Fibroblast of skin of left quadriceps (primary cell): Measurements from ENCODE around the gene RBP4.

ENCODE experiments used
- DNase-seq, 2 experiments: peaks; one replicate each; pipeline ENCODE4 v3.0.0-alpha.2; 2013; ENCODE audit warnings: low read depth in 2 of 2

RBP4 gene

DNA sequence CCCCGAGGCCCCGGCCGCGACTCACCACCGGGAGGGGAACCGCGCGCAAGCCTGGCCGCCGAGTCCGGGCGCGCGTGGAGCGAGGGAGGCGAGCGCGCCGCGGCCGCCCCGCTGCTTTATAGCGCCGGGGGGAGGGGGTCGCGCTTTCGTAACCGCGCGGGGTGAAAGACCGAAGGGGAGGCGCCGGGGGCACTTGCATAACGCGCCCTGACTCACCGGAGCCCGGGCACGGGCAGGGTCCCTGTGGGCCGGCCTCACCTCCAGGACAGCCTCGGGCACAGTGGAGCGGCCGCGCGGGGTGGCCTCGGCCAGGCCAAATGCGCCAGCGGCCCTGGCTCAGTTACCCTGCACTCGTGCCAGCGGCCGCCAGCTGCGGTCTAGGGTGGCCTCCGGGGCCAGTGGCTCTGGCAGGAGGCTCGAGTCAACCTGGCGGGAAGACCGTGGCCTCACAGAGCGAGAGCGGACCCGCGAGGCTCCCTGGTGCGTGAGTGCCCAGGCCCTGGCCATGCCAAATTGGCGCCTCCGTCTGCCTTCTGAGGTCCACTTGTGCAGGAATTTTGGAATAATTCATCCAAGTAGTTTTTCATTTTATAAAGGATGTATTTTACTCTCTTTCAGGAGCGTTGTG lies at the start of gene RBP4:
Gene RBP4 (minus strand): TSS at position 90 of the 628 bp plus-strand sequence. CDS start 207 bp downstream, outside the sequence.
- no peak for DNase-seq

DNA sequence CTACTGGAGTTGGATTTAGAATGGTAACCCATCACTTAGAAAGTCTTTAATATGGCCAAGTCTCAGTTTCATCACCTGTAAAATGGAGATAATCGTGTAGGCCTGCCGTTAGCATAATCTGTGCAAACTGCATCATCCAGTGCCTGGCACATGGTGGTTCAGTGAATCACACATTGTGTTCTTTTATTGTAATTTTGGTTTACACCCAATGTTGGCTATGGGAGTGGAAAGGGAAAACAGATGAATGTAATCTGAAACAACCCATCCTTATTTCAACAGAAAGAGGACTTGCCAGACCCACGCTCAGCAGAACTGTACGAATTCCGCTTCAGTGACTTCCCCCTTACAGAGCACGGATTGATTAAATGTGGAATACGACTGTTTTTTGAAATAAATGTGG lies 38.8 kb upstream of the RBP4 start:
- DNase-seq: no peak

DNA sequence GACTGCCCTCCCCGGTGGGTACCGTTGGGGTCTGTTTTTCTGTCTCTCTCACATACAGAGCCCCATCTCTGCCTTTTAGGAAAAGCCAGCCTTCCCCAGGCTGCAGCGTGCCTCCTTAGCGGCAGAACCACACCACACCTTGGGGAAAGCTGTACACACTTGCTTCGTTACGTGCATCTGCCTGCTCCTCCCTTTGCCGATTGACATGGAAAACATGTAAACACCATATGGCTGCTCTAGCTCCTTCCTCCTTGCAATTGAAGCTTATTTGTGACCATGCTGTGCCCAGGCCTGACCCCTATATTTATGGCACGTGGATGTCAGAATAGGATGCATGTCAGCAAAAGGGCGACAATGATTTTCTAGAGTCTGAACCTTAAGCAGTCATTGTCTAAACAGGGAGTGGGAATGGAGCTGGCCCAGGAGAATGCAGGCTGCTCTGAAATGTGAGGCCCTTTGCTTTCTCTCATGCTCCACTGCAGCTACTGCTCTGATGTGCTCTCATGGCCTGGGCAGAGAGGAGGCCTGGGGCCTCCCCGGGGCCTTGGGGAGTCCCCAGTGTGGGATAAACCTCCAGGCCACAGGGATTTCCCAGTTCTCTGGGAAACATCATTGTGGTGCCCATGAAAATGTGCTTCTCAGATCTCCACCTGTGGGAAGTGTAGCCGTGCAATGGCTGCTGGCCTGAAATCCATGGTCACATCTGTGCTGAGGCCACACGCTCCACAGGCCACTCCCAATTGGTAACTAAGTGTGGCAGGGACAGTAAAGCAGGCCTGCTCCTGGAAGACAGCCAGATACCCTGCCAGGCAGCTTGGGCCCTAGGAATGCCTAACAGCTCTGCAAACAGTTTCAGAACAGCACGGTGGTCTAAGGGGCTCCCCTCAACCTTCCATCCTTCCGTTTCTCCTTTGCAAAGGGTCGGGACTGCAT lies 29.9 kb upstream of the RBP4 start:
- no peak for DNase-seq

DNA sequence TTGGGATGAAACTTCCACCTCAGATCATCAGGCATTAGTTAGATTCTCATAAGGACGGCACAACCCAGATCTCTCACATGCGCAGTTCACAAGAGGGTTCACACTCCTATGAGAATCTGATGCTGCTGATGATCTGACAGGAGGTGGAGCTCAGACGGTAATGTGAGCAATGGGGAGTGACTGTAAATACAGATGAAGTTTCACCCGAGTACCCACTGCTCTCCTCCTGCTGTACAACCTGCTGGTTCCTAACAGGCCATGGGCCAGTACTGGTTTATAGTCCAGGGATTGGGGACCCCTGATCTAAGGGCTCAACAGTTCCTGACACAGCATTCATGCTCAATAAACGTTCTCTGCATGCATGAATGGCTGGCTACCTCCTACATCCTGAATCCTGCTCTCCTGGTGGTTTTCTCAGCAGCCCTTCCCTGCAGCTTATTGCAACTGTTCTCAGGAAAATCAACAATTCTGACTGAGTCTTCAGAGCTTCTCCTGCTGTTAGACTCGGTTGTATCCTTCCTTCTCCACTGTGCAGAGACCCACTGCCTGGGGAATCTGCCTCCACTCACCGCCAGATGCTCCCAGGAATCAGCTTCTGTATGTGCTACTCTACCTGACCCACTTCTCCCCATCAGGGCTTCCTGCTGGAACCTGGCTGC lies 28.7 kb upstream of the RBP4 start:
- DNase-seq: no peak

- no peak for DNase-seq
Measured at GRCh38 chr10:93628858-93629257, 27.8 kb upstream of the RBP4 start.

DNA sequence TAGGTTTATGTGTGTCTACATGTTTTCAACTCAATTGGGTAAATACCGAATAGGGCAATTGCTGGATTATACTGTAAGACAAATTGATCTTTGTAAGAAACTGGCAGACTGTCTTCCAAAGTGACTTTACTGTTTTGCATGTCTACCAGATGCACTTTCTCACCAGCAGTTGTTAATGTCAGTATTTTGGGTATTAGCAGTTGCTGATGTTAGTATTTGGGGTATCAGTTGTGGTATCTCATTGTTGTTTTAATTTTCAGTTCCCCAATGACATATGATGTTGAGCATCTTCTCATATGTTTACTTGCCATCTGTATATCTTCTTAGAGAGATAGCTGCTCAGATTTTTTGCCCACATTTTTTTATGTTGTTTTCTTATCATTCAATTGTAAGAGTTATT lies 21.9 kb upstream of the RBP4 start:
- DNase-seq: no peak

GRCh38 chr10:93620925-93621324 lies 19.9 kb upstream of the RBP4 start:
- DNase-seq: no peak

GRCh38 chr10:93615576-93616235 lies 14.7 kb upstream of the RBP4 start:
- DNase-seq: no peak

GRCh38 chr10:93614101-93614825 lies 13.2 kb upstream of the RBP4 start:
- DNase-seq: no peak

- DNase-seq: no peak
Measured at GRCh38 chr10:93613126-93613525, 12.1 kb upstream of the RBP4 start.

DNA sequence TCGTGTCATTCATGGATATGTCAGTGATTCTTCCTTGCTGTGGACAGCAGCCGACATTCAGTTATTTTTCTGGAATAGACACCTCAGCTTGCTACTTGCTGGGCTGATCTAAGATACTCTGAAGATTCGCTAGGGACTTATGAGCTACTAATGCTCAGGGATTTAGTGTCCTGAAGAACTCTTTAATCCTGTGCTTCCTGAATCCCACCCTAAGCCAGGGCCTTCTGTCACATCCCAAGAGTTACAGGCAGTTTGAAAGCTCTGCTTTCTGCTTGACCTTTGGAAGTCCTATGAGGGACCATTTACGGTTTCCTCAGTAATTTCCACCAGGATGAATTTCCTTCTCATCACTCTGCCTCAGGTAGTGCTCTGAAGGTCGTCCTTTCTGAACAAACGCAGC lies 11.3 kb upstream of the RBP4 start, which contains the start of gene PDE6C:
Gene PDE6C (plus strand): TSS at position 227 of the 400 bp plus-strand sequence. CDS start 189 bp downstream, outside the sequence.
- no peak for DNase-seq

- no peak for DNase-seq
Measured at GRCh38 chr10:93608421-93608820, 7.4 kb upstream of the RBP4 start.

GRCh38 chr10:93604146-93604545 lies 3.1 kb upstream of the RBP4 start:
- no peak for DNase-seq

- DNase-seq: no peak
Measured at GRCh38 chr10:93603023-93603422, 2.0 kb upstream of the RBP4 start.

- no peak for DNase-seq
Measured at GRCh38 chr10:93601774-93602162, 733 bp upstream of the RBP4 start.

GRCh38 chr10:93600446-93601145 lies 439 bp downstream of the RBP4 start:
- no peak for DNase-seq

DNA sequence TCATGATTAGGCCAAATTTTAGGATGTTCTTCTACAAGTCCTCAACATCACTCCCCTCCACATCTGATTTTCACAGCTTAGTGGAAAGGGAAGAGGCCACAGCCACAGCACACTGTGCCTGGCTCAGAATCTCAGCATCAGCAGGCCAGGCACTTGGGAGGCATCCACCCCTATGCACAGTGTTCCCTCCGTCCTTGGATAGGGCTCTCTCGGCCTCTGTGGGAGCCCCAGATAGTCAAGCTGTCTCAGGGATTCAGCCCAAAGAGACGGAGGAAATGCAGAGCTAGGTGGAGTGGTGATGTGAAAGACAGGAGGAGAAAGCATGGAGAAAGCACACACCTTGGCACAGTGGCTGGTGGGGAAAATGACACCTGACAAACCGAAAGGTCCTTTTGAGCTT lies 1.3 kb downstream of the RBP4 start:
- DNase-seq: no peak

DNA sequence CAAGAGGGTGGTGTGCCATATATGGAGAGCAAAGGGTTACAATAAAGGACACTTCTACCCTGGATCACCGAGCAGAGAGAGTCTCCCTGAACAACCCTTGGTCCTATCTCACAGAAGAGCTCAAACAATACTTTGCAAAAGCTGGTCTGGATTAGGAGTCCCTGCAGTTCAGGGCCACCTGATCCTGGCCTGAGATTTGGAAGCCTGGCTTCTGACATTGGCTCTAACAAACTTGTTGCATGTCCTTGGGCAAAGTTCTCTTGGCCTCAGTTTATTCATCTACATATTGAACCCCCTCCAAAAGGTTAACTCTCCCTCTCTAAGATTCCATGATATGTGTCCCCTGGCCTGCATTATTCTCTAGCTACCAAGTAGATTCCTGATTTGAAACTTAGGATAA lies 1.7 kb downstream of the RBP4 start:
- no peak for DNase-seq

DNA sequence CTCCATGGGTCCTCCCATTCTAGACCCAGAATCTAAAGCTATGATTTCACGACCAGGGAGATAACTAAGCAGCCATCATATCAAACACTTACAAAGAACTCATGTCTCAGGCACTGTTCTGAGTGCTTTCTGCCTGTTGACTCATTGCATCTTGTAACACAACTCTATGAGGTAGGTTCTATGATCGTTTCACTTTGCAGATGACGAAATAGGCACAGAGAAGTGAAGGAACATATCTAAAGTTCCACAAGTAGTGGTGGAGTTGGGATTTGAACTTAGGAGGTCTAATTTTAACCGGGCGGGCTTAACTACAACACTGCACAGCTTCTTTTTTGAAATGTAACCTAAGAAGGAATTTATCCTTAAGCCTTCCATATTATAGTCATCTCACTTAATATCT lies 2.9 kb downstream of the RBP4 start:
- DNase-seq: no peak

DNA sequence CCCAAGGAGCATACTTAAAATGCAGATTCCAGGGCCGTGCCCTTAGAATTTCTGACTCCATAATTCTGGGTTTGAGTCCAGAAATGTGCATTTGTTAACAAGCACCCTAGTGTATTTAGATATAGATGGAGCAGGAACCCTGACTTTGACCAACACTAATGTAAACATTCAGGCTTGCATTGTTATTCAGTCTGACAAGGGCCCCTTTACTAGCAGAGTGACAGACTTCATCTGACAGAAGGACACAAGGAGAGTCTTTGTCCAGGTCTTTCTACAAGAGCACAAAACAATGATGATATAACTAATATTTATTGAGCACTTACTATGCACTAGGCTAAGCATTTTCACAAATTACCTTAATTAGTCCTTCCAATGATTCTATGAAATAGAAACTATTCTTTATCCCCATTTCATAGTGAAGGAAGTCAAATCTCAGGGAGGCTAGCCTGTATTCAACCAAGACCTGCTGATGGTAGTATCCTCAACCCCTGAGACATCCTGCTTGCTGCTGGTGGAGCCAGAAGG lies 3.9 kb downstream of the RBP4 start:
- DNase-seq: no peak
